ENCODE results near the gene MXD4.

DNA sequence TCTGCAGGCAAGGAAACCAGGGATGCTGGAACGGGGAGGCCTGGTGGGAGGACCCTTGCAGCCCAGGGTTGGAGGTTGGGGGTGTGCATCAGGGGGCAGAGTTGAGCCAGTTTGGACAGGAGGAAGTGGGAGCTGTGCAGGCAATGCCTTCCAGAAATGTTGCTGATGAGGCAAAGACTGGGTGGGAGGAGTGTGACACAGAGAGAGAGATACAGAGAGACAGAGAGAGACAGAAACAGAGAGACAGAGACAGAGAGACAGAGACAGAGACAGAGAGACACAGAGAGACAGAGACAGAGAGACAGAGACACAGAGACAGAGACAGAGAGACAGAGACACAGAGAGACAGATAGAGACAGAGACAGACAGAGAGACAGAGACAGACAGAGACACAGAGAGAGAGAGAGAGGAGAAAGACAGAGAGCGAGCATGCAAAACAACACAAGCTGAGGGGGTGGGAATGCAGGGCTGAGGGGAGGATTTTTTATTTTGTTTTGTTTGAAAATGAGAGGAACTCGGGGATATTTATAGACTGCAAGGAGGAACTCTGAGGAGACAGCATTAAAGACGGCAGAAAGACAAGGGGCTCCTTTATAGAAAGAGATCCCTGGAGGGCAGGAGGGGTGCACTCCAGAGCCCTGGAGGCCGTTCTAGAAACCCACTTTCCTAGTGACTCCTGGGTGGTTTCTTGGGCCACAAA is 18.1 kb downstream of the MXD4 start:
- TF ChIP-seq, protein P1, sequence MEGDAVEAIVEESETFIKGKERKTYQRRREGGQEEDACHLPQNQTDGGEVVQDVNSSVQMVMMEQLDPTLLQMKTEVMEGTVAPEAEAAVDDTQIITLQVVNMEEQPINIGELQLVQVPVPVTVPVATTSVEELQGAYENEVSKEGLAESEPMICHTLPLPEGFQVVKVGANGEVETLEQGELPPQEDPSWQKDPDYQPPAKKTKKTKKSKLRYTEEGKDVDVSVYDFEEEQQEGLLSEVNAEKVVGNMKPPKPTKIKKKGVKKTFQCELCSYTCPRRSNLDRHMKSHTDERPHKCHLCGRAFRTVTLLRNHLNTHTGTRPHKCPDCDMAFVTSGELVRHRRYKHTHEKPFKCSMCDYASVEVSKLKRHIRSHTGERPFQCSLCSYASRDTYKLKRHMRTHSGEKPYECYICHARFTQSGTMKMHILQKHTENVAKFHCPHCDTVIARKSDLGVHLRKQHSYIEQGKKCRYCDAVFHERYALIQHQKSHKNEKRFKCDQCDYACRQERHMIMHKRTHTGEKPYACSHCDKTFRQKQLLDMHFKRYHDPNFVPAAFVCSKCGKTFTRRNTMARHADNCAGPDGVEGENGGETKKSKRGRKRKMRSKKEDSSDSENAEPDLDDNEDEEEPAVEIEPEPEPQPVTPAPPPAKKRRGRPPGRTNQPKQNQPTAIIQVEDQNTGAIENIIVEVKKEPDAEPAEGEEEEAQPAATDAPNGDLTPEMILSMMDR (conservative IDR thresholded peaks at IDR 0.05) = no peak
- no peak for TF ChIP-seq ZFX (IDR thresholded peaks at IDR 0.05)

Data from C4-2B (cell line).